Bronchial epithelial cell (primary cell): ENCODE results near the gene CPT1C. TPM values are rescaled to one million over a fixed set of nuclear protein-coding genes. Genes with fewer than 3 reads are reported as not detected.

ENCODE experiments used
- DNase-seq: peaks from one replicate; pipeline ENCODE4 v3.0.0-alpha.2; 2010; ENCODE audit warnings: low read depth
- FAIRE-seq: peaks from 2 replicates; lab custom pipeline; 2011; peaks lifted over from hg19 to GRCh38; lab: Jason Lieb, UNC
- H3K27me3 ChIP-seq: 2 replicates; pipeline ENCODE4 v1.5.1; 2011; ENCODE audit warnings: low read length; ENCODE audit not compliant: control insufficient read depth, insufficient read depth
- H3K36me3 ChIP-seq: 2 replicates; pipeline ENCODE4 v1.5.1; 2011; ENCODE audit warnings: low read length; ENCODE audit not compliant: control insufficient read depth, insufficient read depth
- H3K4me3 ChIP-seq: 2 replicates; pipeline ENCODE4 v1.5.1; 2011; ENCODE audit warnings: mild to moderate bottlenecking, low read depth, low read length, control low read depth
- total RNA-seq: library from RNA; depleted of rRNA; stranded (reverse); fragments of >200 nt; gene quantifications from 2 replicates; pipeline ENCODE4 v1.2.1, GENCODE V29; 2014
- TF ChIP-seq, protein P1 (sequence below): IDR thresholded peaks from 2 replicates; pipeline ENCODE4 v1.5.1; 2011; ENCODE audit warnings: mild to moderate bottlenecking, moderate library complexity, low read length, control low read depth, inconsistent platforms; ENCODE audit not compliant: insufficient read depth, severe bottlenecking

CPT1C gene
- total RNA-seq, 1 donor from 2014 or later = 2.4 TPM

DNA sequence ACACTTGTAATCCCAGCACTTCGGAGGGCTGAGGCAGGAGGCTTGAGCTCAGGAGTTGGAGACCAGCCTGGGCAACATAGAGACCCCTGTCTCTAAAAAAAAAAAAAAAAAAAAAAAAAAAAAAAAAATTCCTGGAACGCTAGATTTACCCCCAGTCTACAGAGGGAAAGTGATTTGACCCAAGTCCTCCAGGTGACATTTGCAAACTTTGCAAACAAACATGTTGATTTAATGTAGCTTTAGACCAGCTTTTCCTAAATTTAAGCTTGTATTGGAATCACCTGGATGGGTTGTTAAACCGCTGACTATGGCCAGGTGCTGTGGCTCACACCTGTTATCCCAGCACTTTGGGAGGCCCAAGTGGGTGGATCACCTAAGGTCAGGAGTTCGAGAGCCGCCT is 8.4 kb downstream of the CPT1C start:
- FAIRE-seq (no peak), DNase-seq (no peak)
- H3K4me3 ChIP-seq = no peak overlapping the region
- H3K36me3 ChIP-seq = no peaks in the 10 kb centered on the region
- TF ChIP-seq, protein P1, sequence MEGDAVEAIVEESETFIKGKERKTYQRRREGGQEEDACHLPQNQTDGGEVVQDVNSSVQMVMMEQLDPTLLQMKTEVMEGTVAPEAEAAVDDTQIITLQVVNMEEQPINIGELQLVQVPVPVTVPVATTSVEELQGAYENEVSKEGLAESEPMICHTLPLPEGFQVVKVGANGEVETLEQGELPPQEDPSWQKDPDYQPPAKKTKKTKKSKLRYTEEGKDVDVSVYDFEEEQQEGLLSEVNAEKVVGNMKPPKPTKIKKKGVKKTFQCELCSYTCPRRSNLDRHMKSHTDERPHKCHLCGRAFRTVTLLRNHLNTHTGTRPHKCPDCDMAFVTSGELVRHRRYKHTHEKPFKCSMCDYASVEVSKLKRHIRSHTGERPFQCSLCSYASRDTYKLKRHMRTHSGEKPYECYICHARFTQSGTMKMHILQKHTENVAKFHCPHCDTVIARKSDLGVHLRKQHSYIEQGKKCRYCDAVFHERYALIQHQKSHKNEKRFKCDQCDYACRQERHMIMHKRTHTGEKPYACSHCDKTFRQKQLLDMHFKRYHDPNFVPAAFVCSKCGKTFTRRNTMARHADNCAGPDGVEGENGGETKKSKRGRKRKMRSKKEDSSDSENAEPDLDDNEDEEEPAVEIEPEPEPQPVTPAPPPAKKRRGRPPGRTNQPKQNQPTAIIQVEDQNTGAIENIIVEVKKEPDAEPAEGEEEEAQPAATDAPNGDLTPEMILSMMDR = no peak
- H3K27me3 ChIP-seq = peaks cover 3% of the 10 kb centered on the region

DNA sequence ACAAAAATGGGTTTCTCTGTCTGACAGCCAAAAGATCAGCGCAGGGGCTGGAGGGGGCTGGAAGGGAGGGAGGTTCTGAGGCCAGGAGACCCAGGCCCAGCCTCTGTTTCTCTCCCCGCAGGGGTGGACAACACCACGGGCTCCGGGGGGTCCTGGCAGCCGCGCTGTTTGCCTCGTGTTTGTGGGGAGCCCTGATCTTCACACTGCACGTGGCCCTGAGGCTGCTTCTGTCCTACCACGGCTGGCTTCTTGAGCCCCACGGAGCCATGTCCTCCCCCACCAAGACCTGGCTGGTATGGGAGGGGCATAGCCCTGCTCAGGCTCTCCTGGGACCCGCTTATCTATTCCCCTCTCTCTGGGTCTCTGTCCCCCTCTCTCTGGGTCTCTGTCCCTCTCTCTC is 9.6 kb downstream of the CPT1C start:
- FAIRE-seq (no peak), DNase-seq (no peak)
- H3K4me3 ChIP-seq = no peak overlapping the region
- H3K27me3 ChIP-seq = peaks cover 3% of the 10 kb centered on the region
- TF ChIP-seq, protein P1 = no peak
- no peaks in the 10 kb centered on the region for H3K36me3 ChIP-seq

DNA sequence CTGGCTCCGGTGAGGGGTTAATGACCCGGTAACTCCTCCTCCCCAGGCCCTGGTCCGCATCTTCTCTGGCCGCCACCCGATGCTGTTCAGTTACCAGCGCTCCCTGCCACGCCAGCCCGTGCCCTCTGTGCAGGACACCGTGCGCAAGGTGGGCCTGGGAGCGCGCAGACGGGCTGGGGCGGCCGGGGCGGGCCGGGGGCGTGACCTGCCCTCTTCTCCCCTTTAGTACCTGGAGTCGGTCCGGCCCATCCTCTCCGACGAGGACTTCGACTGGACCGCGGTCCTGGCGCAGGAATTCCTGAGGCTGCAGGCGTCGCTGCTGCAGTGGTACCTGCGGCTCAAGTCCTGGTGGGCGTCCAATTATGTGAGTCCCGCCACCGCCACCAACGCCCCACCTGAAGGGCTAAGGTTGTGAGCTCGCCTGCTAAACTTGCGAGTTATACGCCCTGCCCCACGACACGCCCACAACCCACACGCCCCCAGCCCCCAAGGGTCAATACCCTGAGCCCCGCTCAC is 10.4 kb downstream of the CPT1C start:
- TF ChIP-seq, protein P1 = no peak
- Histone ChIP-seq H3K27me3 (peaks cover 3% of the 10 kb centered on the region), H3K4me3 (no peak overlapping the region), H3K36me3 (no peaks in the 10 kb centered on the region)
- FAIRE-seq (no peak), DNase-seq (no peak)

DNA sequence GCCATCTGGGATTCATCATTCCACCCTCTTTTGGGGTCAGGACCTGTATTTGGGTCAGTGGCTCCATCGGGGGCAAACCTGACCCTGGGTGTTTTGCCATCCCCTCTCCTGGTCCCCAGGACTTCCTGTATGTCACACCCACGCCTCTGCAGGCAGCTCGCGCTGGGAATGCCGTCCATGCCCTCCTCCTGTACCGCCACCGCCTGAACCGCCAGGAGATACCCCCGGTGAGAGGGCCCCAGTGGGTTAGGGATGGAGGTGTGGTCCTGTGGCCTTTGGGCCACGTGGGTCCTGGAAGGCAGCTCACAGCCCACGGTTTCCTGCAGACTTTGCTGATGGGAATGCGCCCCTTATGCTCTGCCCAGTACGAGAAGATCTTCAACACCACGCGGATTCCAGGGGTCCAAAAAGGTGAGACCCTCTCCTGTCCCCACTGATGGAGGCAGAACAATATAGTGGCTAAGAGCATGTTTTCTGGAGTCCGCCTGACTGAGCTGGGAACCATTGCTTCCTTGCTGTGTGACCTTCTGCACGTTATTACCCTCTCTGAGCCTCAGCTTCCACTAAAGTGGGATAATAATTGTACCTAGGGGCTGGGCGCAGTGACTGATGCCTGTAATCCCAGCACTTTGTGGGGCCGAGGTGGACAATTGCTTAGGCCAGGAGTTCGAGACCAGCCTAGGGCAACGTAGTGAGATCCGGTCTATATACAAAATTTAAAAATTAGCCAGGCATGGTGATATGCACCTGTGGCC is 14.1 kb downstream of the CPT1C start:
- Histone ChIP-seq H3K4me3 (no peak overlapping the region), H3K36me3 (no peaks in the 10 kb centered on the region), H3K27me3 (peaks cover 3% of the 10 kb centered on the region)
- TF ChIP-seq, protein P1 = no peak
- DNase-seq = no peak
- peak; percentile 47 for FAIRE-seq

DNA sequence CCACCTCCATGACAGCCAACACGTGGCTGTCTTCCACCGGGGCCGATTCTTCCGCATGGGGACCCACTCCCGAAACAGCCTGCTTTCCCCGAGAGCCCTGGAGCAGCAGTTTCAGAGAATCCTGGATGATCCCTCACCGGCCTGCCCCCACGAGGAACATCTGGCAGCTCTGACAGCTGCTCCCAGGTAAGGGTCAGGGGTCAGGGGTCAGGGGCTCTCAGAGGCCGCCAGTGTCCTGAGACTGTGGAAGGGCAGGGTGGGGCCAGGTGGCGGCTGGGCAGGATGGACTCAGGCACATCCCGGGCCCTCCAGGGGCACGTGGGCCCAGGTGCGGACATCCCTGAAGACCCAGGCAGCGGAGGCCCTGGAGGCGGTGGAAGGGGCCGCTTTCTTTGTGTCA is 15.0 kb downstream of the CPT1C start:
- no peaks in the 10 kb centered on the region for H3K36me3 ChIP-seq
- DNase-seq (no peak), FAIRE-seq (no peak)
- TF ChIP-seq, protein P1 = no peak
- H3K27me3 ChIP-seq = no peaks in the 10 kb centered on the region
- no peak overlapping the region for H3K4me3 ChIP-seq

DNA sequence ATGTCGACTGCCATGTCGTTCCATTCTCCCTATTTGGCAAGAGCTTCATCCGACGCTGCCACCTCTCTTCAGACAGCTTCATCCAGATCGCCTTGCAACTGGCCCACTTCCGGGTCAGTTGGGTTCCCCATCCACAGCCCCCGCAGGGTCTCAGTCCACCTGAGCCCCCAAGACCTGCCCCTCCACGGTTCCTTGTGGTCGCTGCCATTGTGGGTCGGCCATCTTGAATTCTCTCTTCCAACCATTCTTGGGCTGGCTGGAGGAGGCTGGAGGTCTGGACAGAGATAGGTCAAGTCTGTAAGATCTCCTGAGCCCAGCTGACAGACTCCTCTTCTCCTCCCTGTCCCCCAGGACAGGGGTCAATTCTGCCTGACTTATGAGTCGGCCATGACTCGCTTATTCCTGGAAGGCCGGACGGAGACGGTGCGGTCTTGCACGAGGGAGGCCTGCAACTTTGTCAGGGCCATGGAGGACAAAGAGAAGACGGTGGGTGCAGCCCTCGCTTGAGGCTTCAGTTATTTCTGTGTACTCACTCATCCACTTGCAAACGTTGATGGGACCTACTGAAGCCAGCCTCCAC is 19.5 kb downstream of the CPT1C start:
- no peak for FAIRE-seq
- TF ChIP-seq, protein P1 = no peak
- DNase-seq = no peak

More for the DNA sequence above, 19.5 kb downstream of the CPT1C start:
- Histone ChIP-seq H3K4me3 (no peak overlapping the region), H3K36me3 (no peaks in the 10 kb centered on the region), H3K27me3 (no peaks in the 10 kb centered on the region)
